HG03575 (cell line): ENCODE results near the gene TGFB3.
"Not testable (repeated sequence)": the region's sequence is repeated elsewhere in the genome, so short reads cannot be mapped to it uniquely, and the experiment has no call there.

Source experiments
- ATAC-seq: cut with Tn5 transposase; IDR thresholded peaks from one replicate; pipeline ENCODE4 v1.9.1; 2021; ENCODE audit not compliant: unreplicated experiment, insufficient number of reproducible peaks, low FRiP score; ENCODE audit errors: extremely low read depth

Gene TGFB3

DNA sequence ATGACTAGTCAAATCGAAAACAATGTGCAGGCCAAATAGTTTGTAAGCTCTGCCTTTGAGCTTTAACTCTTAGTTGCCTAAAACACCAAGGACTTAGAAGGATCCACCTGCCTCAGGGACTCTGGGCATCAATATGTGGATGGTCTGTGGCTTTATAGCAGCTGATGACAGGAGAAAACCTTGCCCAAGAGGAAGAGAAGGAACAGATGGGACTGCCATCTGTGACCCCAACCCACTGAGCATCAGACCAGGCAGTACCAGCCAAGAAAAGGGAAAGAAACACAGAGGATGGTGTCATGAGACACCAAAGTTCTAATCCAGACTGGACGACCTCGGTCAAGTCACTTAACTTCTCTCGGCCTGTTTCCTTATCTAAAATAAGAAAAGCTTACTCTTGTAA lies 12.7 kb downstream of the TGFB3 start:
- ATAC-seq: no peak

- ATAC-seq: no peak
Measured at GRCh38 chr14:75968456-75968855, 13.3 kb downstream of the TGFB3 start.

GRCh38 chr14:75967866-75968265 lies 13.9 kb downstream of the TGFB3 start:
- ATAC-seq: no peak

GRCh38 chr14:75961662-75962061 lies 20.1 kb downstream of the TGFB3 start:
- no peak for ATAC-seq

GRCh38 chr14:75960231-75960630 lies 21.6 kb downstream of the TGFB3 start:
- ATAC-seq: no peak

- ATAC-seq: no peak
Measured at GRCh38 chr14:75959031-75959430, 22.8 kb downstream of the TGFB3 start.

- ATAC-seq: no peak
Measured at GRCh38 chr14:75952489-75952888, 29.3 kb downstream of the TGFB3 start.

DNA sequence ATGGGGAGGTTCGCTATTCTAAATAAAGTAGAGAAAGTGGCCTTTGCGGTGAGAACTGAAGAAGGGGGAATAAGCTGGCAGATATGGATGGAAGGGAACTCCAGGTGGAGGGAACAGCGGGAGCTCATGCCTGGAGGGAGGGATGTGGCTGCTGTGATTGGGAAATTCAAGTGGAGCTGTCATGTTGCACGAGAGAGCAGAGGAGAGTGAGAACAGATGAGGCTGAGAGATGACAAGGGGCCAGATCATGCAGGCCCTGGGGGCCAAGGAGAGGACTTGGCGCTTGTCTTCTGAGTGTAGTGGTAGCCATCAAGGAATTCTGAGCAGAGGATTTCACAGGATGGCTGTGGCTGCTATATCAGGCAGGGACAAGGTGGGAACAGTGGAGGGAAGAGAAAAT lies 35.0 kb downstream of the TGFB3 start:
- ATAC-seq: no peak

GRCh38 chr14:75944607-75945241 lies 37.1 kb downstream of the TGFB3 start:
- ATAC-seq: no peak

- ATAC-seq: no peak
Measured at GRCh38 chr14:75941030-75941429, 40.8 kb downstream of the TGFB3 start.

DNA sequence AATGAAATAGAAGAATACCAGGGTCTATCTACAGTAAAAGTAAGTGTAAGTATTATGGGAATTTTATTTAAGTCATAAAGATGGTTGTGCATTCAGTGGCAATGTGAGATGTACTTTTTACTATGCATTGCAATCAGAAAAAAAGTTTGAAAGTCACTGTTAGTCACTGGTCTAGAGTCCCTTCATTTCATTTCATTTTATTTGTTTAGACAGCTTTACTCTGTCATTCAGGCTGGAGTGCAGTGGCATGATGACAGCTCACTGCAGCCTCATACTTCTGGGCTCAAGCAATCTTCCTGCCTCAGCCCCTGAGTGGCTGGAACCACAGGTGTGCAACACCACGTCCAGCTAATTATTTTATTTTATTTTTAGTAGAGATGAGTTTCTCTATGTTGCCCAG lies 42.6 kb downstream of the TGFB3 start:
- no peak for ATAC-seq

DNA sequence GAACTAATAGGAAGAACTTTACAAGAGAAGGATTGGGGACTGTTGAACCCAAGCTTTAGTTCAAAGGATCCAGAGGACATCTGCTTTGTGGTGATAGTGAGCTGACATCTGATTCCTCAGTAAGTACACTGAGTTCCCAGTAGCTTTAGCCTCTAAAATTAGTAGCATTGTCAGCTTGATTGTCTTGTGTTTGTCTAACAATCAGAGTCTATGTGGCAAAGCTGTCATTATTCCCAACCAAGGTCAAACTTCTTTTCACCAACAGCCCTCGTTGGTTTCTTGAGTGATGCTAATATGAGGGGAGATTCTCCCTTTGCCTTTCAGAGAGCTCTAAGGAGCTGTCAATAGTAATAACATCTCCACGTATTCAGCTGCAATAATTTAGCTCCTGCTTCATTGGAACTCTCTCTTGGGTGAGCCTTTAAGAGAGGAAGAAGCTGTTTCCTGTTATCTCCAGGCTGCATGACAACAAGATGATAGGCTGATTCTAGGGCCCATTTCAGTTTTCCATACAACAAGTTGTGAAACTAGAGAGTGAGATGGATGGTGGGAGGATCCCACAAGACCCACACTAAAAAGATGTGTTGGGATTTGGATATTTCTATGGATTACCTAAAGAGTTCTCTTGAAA lies 46.7 kb downstream of the TGFB3 start:
- no peak for ATAC-seq

- ATAC-seq: no peak
Measured at GRCh38 chr14:75933712-75934296, 48.0 kb downstream of the TGFB3 start.

GRCh38 chr14:75928690-75929181 lies 53.1 kb downstream of the TGFB3 start:
- ATAC-seq: no peak

- ATAC-seq: no peak
Measured at GRCh38 chr14:75927564-75928087, 54.2 kb downstream of the TGFB3 start.

DNA sequence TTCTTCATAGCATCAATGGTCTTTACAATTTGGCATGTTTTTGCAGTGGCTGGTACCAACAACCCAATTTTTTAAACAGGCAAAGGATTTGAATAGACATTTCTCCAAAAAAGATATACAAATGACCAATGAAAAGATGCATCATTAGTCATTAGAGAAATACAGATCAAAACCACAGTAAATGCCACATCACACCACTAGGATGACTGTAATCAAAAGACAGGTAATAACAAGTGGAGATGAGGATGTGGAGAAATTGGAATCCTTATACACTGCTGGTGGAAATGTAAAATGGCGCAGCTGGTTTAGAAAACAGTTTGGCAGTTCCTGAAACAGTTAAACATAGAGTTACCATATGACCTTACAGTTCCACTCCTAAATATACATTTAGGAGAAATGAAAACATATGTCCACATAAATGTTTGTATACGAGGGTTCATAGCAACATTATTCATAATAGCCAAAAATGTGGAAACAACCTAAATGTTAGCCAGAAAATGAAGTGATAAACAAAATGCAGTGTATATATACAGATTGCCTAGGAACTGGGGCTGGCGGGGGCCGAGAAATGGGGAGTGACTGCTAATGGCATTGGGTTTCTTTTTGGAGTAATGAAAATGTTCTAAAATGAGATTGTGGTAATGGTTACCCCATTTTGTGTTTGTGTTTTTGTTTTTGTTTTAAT lies 55.2 kb downstream of the TGFB3 start:
- ATAC-seq: no peak

DNA sequence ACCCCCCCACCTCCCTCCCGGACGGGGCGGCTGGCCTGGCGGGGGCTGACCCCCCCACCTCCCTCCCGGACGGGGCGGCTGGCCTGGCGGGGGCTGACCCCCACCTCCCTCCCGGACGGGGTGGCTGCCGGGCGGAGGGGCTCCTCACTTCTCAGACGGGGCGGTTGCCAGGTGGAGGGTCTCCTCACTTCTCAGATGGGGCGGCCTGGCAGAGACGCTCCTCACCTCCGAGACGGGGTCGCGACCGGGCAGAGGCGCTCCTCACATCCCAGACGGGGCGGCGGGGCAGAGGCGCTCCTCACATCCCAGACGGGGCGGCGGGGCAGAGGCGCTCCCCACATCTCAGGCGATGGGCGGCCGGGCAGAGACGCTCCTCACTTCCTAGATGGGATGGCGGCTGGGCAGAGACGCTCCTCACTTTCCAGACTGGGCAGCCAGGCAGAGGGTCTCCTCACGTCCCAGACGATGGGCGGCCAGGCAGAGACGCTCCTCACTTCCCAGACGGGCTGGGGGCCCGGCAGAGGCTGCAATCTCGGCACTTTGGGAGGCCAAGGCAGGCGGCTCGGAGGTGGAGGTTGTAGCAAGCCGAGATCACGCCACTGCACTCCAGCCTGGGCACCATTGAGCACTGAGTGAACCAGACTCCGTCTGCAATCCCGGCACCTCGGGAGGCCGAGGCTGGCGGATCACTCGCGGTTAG lies 56.5 kb downstream of the TGFB3 start:
- ATAC-seq: not testable (repeated sequence)

DNA sequence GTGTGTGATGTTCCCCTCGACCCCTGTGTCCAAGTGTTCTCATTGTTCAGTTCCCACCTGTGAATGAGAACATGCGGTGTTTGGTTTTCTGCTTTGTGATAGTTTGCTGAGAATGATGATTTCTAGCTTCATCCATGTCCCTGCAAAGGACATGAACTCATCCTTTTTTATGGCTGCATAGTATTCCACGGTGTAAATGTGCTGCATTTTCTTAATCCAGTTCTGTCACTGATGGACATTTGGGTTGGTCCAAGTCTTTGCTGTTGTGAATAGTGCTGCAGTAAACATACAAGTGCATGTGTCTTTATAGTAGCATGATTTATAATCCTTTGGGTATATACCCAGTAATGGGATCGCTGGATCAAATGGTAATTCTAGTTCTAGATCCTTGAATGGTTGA lies 61.4 kb downstream of the TGFB3 start:
- ATAC-seq: not testable (repeated sequence)

DNA sequence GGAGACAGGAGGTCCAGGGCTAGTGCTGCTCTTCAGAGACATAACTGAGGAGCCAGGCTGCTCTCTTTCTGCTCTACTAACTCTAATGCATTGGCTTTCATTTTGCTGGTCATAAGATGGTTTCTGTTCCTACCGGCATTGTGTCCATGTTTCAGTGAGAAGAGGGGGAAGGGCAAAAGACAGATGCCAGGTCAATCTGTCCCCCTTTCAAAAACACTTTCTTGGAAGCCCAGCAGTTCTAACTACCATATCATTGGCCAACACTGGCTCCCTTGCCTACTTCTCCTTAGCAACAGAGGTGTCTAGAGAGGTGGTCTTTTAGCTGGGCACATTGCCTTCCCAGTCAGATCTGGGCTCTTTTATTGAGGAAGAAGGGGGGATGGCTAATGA lies 63.9 kb downstream of the TGFB3 start:
- ATAC-seq: no peak
